IMR-90 (cell line): ENCODE data around the gene PRPF6. TPM values are rescaled to one million over a fixed set of nuclear protein-coding genes. Genes with fewer than 3 reads are reported as not detected.

ENCODE experiments used
- ATAC-seq: fragments of 200-7000 bp; cut with Tn5 transposase; 2 replicates; pipeline ENCODE4 v1.9.1; 2020; ENCODE audit warnings: low read depth, mild to moderate bottlenecking, moderate library complexity
- BruUV-seq: library from RNA; stranded (reverse); fragments of 400-500 nt; replicated peaks from 2 replicates; lab custom pipeline; 2021; lab: Mats Ljungman, UMichigan
- CTCF ChIA-PET: fragments of 300-600 bp; formaldehyde crosslinking; extraction: SDS; loops from one replicate; lab custom pipeline; 2021; ENCODE audit warnings: antibody characterized with exemption; lab: Yijun Ruan, JAX
- POLR2A ChIA-PET: fragments of 300-600 bp; sonication (Branson Sonifier 250); formaldehyde crosslinking; loops from one replicate; lab custom pipeline; 2022; ENCODE audit warnings: antibody characterized with exemption; ENCODE audit not compliant: unreplicated experiment; lab: Charles Lee
- DNase-seq: peaks from one replicate; pipeline ENCODE4 v3.0.0; 2013
- H2AFZ ChIP-seq: replicated peaks from 2 replicates; pipeline ENCODE3; 2013; ENCODE audit warnings: low read length, mild to moderate bottlenecking; ENCODE audit not compliant: poor library complexity
- H2AK5ac ChIP-seq: 2 replicates; pipeline ENCODE4 v1.6.1; 2013; ENCODE audit warnings: low read depth, low read length, inconsistent platforms
- H2AK9ac ChIP-seq: replicated peaks from 2 replicates; pipeline ENCODE3; 2013; ENCODE audit warnings: mild to moderate bottlenecking, low read depth, low read length, moderate library complexity; ENCODE audit not compliant: poor library complexity
- H2BK120ac ChIP-seq: 2 replicates; pipeline ENCODE4 v1.6.1; 2013; ENCODE audit warnings: low read depth, low read length, inconsistent platforms
- H2BK15ac ChIP-seq: 3 replicates; pipeline ENCODE4 v1.6.1; 2013; ENCODE audit warnings: low read depth, low read length, inconsistent platforms
- H2BK20ac ChIP-seq: 2 replicates; pipeline ENCODE4 v1.6.1; 2013; ENCODE audit warnings: low read depth, mild to moderate bottlenecking, inconsistent platforms, low read length, moderate library complexity
- H2BK5ac ChIP-seq: 2 replicates; pipeline ENCODE4 v1.6.1; 2013; ENCODE audit warnings: mild to moderate bottlenecking, low read depth, low read length, inconsistent platforms; ENCODE audit not compliant: poor library complexity, severe bottlenecking
- H3K14ac ChIP-seq: replicated peaks from 2 replicates; pipeline ENCODE4 v1.6.1; 2013; ENCODE audit warnings: low read depth, low read length, inconsistent platforms
- H3K18ac ChIP-seq: 2 replicates; pipeline ENCODE4 v1.6.1; 2013; ENCODE audit warnings: low read depth, low read length, control low read depth
- H3K23ac ChIP-seq: 2 replicates; pipeline ENCODE4 v1.6.1; 2013; ENCODE audit warnings: low read depth, low read length, inconsistent platforms
- H3K27ac ChIP-seq: 2 replicates; pipeline ENCODE4 v1.5.1; 2013; ENCODE audit warnings: mild to moderate bottlenecking, control low read depth, low read length; ENCODE audit not compliant: insufficient read depth
- H3K27me3 ChIP-seq: 2 replicates; pipeline ENCODE4 v1.6.1; 2013; ENCODE audit warnings: low read length; ENCODE audit not compliant: control insufficient read depth, insufficient read depth
- H3K36me3 ChIP-seq: 2 replicates; pipeline ENCODE4 v1.6.1; 2013; ENCODE audit warnings: low read length, mixed read lengths; ENCODE audit not compliant: control insufficient read depth, insufficient read depth
- H3K4ac ChIP-seq: 2 replicates; pipeline ENCODE4 v1.6.1; 2013; ENCODE audit warnings: low read depth, low read length, inconsistent platforms
- H3K4me1 ChIP-seq: 2 replicates; pipeline ENCODE4 v1.6.1; 2013; ENCODE audit warnings: low read length, mixed read lengths; ENCODE audit not compliant: control insufficient read depth, insufficient read depth
- H3K4me2 ChIP-seq: 2 replicates; pipeline ENCODE4 v1.6.1; 2013; ENCODE audit warnings: low read depth, mild to moderate bottlenecking, control low read depth, low read length, moderate library complexity
- H3K4me3 ChIP-seq: 2 replicates; pipeline ENCODE4 v1.5.1; 2013; ENCODE audit warnings: low read depth, mild to moderate bottlenecking, control low read depth, low read length, moderate library complexity; ENCODE audit not compliant: insufficient read depth
- H3K56ac ChIP-seq: 2 replicates; pipeline ENCODE4 v1.6.1; 2013; ENCODE audit warnings: low read length, inconsistent platforms; ENCODE audit not compliant: insufficient read depth; ENCODE audit errors: extremely low read depth
- H3K79me1 ChIP-seq, 2 experiments: 2 replicates each; pipeline ENCODE4 v1.6.1; 2013; ENCODE audit warnings: low read length in 2 of 2, inconsistent platforms in 1 of 2, low read depth in 1 of 2
- H3K9ac ChIP-seq: 2 replicates; pipeline ENCODE4 v1.6.1; 2013; ENCODE audit warnings: low read depth, low read length, control low read depth
- H3K9me1 ChIP-seq: 2 replicates; pipeline ENCODE4 v1.6.1; 2013; ENCODE audit warnings: low read length, inconsistent platforms; ENCODE audit not compliant: insufficient read depth
- H3K9me3 ChIP-seq: 2 replicates; pipeline ENCODE4 v1.6.1; 2013; ENCODE audit warnings: low read length; ENCODE audit not compliant: control insufficient read depth, insufficient read depth
- H4K20me1 ChIP-seq: 2 replicates; pipeline ENCODE4 v1.6.1; 2013; ENCODE audit warnings: low read length, inconsistent platforms; ENCODE audit not compliant: insufficient read depth
- H4K5ac ChIP-seq: 2 replicates; pipeline ENCODE4 v1.6.1; 2013; ENCODE audit warnings: mild to moderate bottlenecking, low read depth, low read length, control low read depth
- H4K8ac ChIP-seq, 2 experiments: 2 replicates each; pipeline ENCODE4 v1.6.1; 2013; ENCODE audit warnings: low read depth in 2 of 2, low read length in 2 of 2, control low read depth in 1 of 2, inconsistent platforms in 1 of 2
- H4K91ac ChIP-seq: 2 replicates; pipeline ENCODE4 v1.6.1; 2013; ENCODE audit warnings: low read depth, low read length, inconsistent platforms; ENCODE audit not compliant: insufficient read depth
- FOS ChIP-seq: fragments of 150-350 bp; IDR thresholded peaks from 2 replicates; pipeline ENCODE4 v1.6.1; 2016; ENCODE audit warnings: low read depth, low read length
- NFE2L2 ChIP-seq: fragments of 150-350 bp; IDR thresholded peaks from 2 replicates; pipeline ENCODE4 v1.6.1; 2016; ENCODE audit warnings: low read depth, mild to moderate bottlenecking, low read length
- WGBS, 2 experiments: methylation state at CpG; one replicate each; pipeline versions ENCODE4 v1.1.5 to v1.1.7; 2013; ENCODE audit warnings: missing lambda C conversion rate in 2 of 2; ENCODE audit not compliant: insufficient read length in 1 of 2; ENCODE audit errors: extremely low coverage in 2 of 2; 5-methylcytosine and 5-hydroxymethylcytosine counted together
- dilution Hi-C: fragments of 300-500 bp; cut with HindIII; formaldehyde crosslinking; loops from one replicate; pipeline ENCODE4 v1.14.3; 2018; ENCODE audit warnings: low sequenced_read_pairs; ENCODE audit not compliant: unreplicated experiment
- in situ Hi-C: fragments of 300-500 bp; cut with MboI; formaldehyde crosslinking; loops from 3 replicates; pipeline ENCODE4 v1.14.3; 2019; ENCODE audit warnings: low sequenced_read_pairs, inconsistent platforms, mixed read lengths
- intact Hi-C: fragments of 100-400 bp; cut with micrococcal nuclease; formaldehyde crosslinking; loops from 2 replicates; pipeline ENCODE4 v1.10.0; 2022
- polyA plus RNA-seq, 3 experiments: library from polyadenylated mRNA; depleted of rRNA; stranded (reverse); fragments of >200 nt; gene quantifications; 2 replicates each; pipeline ENCODE4 v1.2.3, GENCODE V29; 2012; ENCODE audit warnings: low replicate concordance in 1 of 3
- total RNA-seq: library from RNA; depleted of rRNA; stranded (reverse); fragments of >200 nt; gene quantifications from 2 replicates; pipeline ENCODE4 v1.2.3, GENCODE V29; 2012

Gene PRPF6
- total and polyA plus RNA-seq, 2 of the 4 experiments (the other 2 are of a cell fraction), result 43.5 to 71.3 TPM

GRCh38 chr20:64032706-64033624 lies 52.0 kb downstream of the PRPF6 start:
- peaks cover 5% of the 10 kb centered on the region; the same call in 1 of the 2 replicates for H4K20me1 ChIP-seq
- no peak overlapping the region for H3K27ac ChIP-seq
- peaks cover 4% of the 10 kb centered on the region; the same call in 1 of the 2 replicates for H3K4me1 ChIP-seq
- H4K91ac ChIP-seq, result no peak overlapping the region
- peaks cover 44% of the 10 kb centered on the region for H3K36me3 ChIP-seq
- ChIA-PET CTCF (no interaction called here), POLR2A (no interaction called here)
- intact Hi-C loops (no loop called here), dilution Hi-C loops (no loop called here), in situ Hi-C loops (no loop called here)
- 91% methylated on average over 18 of the region's 31 CpGs; no CpG with 5 or more reads in 1 of the 2 experiments for WGBS, 2 experiments
- no TSS peak for BruUV-seq
- H3K4me2 ChIP-seq, result no peak overlapping the region
- no peak overlapping the region for H3K9ac ChIP-seq
- H3K56ac ChIP-seq, result no peak overlapping the region
- no peak overlapping the region for H2BK5ac ChIP-seq
- H3K4ac ChIP-seq, result no peak overlapping the region
- H3K18ac ChIP-seq, result no peak overlapping the region
- no peak overlapping the region for H2AK9ac ChIP-seq
- no peak overlapping the region for H4K5ac ChIP-seq
- no peak overlapping the region for H3K23ac ChIP-seq
- TF ChIP-seq NFE2L2 (no peak), FOS (no peak)
- no peaks in the 10 kb centered on the region for H3K79me1 ChIP-seq
- no peaks in the 10 kb centered on the region for H3K9me3 ChIP-seq
- H4K8ac ChIP-seq, result no peak overlapping the region
- no peak overlapping the region for H2BK15ac ChIP-seq
- H2AFZ ChIP-seq, result no peak overlapping the region
- ATAC-seq, result no peak
- peaks cover 9% of the 10 kb centered on the region; the same call in 1 of the 2 replicates for H3K27me3 ChIP-seq
- no peak overlapping the region for H2AK5ac ChIP-seq
- no peak overlapping the region for H2BK20ac ChIP-seq
- H3K9me1 ChIP-seq, result no peaks in the 10 kb centered on the region
- H3K4me3 ChIP-seq, result no peak overlapping the region
- no peak overlapping the region for H3K14ac ChIP-seq
- H2BK120ac ChIP-seq, result no peak overlapping the region
- DNase-seq, result no peak
